SK-N-SH treated with all-trans-retinoic acid at 6 μM for 48 hours (cell line): ENCODE data around the gene GTF3A.

Experiments
- ARNTL ChIP-seq: fragments of 450-650 bp; formaldehyde crosslinking; IDR thresholded peaks from 2 replicates; pipeline ENCODE4 v1.5.0; 2020; ENCODE audit warnings: low read depth, mild to moderate bottlenecking, moderate library complexity, borderline replicate concordance
- ESRRG ChIP-seq: fragments of 250-450 bp; sonication (Bioruptor Pico); IDR thresholded peaks from 2 replicates; pipeline ENCODE4 v1.6.1; 2021; ENCODE audit warnings: mild to moderate bottlenecking
- PATZ1 ChIP-seq: fragments of 250-450 bp; sonication (Bioruptor Pico); IDR thresholded peaks from 2 replicates; pipeline ENCODE4 v1.8.0; 2020; ENCODE audit warnings: mild to moderate bottlenecking, moderate library complexity, borderline replicate concordance
- PPARA ChIP-seq: fragments of 250-450 bp; sonication (Bioruptor Pico); IDR thresholded peaks from 2 replicates; pipeline ENCODE4 v1.5.0; 2020; ENCODE audit warnings: mild to moderate bottlenecking, borderline replicate concordance
- RARB ChIP-seq: fragments of 250-450 bp; sonication (Bioruptor Pico); IDR thresholded peaks from 2 replicates; pipeline ENCODE4 v1.8.0; 2021; ENCODE audit warnings: mild to moderate bottlenecking, moderate library complexity
- ZFP3 ChIP-seq: fragments of 250-450 bp; sonication (Bioruptor Pico); IDR thresholded peaks from 2 replicates; pipeline ENCODE4 v1.5.0; 2020; ENCODE audit warnings: mild to moderate bottlenecking, moderate library complexity
- ZNF8 ChIP-seq: fragments of 450-650 bp; formaldehyde crosslinking; IDR thresholded peaks from 2 replicates; pipeline ENCODE4 v1.5.0; 2020; ENCODE audit warnings: mild to moderate bottlenecking, moderate library complexity

DNA sequence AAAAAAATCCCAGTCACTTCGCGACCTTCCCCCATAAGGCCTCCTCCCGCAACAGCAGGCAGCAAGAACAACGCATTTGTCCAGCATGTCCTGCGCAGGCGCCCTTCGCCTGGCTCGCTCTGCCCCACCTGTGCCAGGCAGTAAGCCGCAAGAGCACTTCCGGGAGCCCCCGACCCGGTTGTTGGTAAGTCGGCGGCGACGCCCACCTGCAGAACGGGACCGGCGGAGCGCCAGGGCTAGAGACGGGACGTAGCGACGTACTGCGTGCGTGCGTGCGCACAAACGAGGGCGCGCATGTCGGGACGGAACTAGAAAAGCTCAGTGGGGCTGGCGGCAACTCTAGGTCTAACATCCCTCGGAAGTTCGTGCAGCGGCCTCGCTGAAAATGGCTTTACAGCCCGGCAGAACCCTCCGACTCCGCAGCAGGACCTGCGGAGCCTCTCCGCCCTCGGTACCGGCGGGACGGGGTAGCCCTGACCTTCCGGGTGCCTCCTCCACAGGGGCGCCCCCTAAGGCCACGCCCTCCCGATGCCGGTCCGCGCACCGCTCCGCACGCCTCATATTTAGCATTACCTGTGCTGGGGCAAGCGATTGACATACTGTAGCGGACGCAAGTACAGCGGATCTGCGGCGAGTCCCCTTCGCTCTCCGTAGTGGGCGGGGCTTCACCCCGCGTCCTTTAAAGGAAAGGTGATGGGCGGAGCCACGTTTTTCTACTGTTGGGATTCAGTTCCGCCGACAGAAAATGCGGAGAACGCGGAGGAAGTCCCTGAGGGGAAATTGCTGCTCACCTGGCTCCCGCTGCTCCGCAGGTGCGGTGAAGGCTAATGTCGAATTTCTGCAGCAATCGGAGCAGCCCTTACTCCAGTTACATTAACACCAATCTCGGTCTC is 25.8 kb downstream of the GTF3A start, which contains the start of gene MTIF3:
- TF ChIP-seq ESRRG (CRISPR knock-in tag) (no peak), ARNTL (CRISPR knock-in tag) (no peak), ZFP3 (CRISPR knock-in tag) (no peak), RARB (CRISPR knock-in tag) (no peak), PATZ1 (CRISPR knock-in tag) (no peak), ZNF8 (CRISPR knock-in tag) (no peak), PPARA (CRISPR knock-in tag) (no peak)
